NCI-H460 (cell line): Measurements from ENCODE around the gene ELMOD2. TPM values are rescaled to one million over a fixed set of nuclear protein-coding genes. Genes with fewer than 3 reads are reported as not detected.
A peak's percentile ranks its signal among the peaks of the same experiment; 100 is the strongest.

ENCODE experiments used
- DNase-seq: peaks from one replicate; pipeline ENCODE4 v3.0.0-alpha.2; 2016; ENCODE audit warnings: low read depth; ENCODE audit errors: extremely low read depth
- small RNA-seq, 2 experiments: library from RNA; depleted of rRNA; stranded (forward); fragments of <200 nt; gene quantifications; one replicate each; pipeline ENCODE3, GENCODE V24; 2014
- total RNA-seq: library from RNA; depleted of rRNA; stranded (reverse); fragments of >200 nt; shearing (Covaris generic); gene quantifications from 2 replicates; pipeline ENCODE4 v1.2.3, GENCODE V29; 2014; rRNA removed

Gene ELMOD2
- total RNA-seq, 1 experiment from 2014 or later: 27.0 TPM

DNA sequence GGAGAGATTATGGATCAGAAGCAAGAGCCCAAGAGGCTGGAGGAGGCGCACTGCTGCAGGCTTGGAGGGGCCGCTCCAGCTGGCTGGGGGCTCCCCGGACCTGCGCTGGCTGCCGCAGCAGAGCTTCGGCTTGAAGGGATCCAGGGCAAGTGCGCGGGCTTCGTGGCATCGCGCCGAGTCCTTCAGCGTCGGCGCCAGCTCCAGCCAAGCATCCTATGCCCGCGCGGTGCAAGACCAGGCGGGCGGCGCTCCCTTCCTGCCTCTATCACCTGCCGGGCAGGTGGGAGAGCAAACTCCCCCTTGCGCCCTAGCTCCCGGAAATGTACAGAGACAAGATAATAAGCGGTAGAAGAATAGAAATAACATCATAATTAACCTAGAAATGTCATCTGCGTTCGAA, 55.3 kb downstream of the ELMOD2 start:
- DNase-seq: no peak

DNA sequence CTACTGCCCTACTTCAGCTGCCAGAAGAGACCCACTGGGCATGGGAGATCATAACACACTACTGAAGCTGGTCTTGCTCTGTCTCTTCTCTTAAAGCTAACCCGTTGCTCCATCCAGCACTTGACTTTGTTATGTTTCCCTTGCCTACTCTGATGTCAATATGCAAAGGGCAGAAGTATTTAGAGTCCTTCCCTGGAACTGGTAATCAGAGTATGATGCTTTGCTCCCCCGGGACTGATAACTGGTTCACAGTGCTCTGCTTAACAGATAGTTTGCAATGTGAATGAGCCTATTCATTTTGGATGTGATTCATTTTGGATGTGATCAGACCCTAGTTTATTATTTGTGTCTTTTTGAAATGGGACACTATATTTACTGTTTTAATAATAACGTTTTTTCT, 57.1 kb downstream of the ELMOD2 start:
- no peak for DNase-seq

DNA sequence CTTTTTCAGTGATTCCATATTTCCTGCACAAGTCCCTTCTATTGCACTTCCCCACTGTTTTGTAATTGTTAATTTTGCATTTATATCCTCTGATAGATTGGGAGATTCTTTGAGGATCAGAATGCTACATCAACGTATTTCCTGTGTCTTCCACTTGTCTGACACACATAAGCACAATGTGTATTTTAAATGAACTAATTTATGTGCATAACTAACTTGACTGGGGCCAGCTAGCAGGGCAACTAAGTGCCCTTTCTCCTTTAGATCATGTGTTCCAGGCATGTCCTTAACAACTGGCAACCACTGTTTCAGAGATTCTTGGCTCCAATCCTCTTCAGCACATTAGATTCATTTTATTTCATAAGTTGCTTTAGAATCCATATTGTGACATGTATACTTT, 60.5 kb downstream of the ELMOD2 start:
- DNase-seq: no peak

DNA sequence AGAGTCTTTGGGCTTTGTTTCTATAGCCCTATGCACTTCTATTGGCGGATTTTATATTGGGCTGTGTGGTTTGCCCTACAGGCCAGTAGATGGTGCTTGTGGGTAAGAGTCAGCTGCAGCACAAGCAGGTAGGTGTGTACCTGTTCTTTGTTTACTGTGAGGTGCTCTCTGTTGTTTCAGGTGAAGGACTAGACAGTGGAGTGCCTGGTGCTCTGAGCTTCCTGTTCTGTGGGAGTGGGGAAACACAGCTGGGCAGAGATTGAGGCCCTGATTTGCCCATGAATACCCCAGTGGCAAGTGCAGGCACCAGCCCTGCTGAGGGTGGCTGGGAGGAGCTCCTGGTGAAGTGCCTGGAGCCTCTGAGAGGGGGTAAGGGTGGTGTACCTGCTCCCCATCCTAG, 71.1 kb downstream of the ELMOD2 start:
- DNase-seq: peak; percentile 18

DNA sequence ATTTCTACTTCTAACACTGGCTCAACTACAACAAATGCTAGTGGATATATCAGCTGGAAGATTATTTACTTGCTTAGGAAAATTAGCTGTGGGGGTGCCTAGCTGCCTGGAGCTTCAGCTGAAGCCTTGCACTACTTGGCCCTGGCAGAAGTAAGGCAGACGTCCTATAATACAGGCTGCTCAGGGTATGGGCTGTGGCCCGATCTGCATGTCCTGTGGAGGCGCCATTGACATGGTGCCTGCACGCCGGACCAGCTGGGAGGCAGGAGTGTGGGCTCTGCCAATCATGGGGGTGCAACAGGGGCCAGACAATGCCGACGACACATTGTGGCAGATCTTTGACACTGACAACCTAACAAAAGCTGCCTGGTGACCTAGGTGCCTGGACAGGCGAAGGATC, 76.4 kb downstream of the ELMOD2 start:
- DNase-seq: no peak

DNA sequence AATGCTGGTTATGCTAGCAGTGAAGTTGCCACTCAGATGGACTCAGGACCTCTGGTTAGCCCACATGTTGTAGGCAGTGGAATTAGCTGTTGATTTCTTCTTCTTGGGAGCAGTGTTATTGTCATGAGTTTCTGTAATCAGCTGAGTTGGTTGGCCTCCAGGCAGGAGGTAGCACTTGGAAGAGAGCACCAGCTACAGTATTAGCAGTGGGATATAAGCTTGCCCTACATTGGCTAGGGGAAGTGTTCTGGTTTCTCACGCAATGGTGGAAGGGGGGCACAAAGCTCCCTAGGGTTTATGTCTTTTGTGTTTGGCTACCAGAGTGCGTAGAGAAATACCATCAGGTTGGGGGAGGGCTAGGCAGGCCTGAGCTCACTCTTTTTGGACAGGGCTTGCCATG, 78.7 kb downstream of the ELMOD2 start:
- no peak for DNase-seq

DNA sequence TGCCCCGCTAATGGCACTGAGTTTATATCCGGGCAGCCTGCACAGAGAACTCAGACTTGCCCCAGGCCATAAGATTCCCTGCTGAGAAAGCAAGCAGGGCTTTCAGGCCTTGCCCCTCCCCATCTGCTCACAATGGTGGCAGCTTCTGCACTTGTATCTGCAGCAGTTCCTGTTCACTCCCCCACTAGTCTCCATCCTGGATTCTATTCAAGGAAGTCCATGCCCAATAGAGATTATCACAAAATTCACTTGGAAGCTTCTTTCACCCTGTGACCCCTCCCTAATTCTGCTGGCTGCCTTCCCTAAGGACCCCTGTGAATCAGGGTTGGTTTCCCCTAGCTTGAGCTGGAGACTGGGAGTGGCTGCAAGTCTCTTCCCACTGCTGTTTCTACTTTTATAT, 79.3 kb downstream of the ELMOD2 start:
- no peak for DNase-seq

Small RNA genes lying within 50 kb of the gene (small RNA-seq; reads per million reads assigned to genes)
- 0 reads per million in 2 experiments for gene AC108019.1
- gene RN7SL152P: 0 reads per million in 2 experiments

Other genes with a start within 250 kb of the ELMOD2 start
- gene SCOC, start 150.5 kb upstream of the ELMOD2 start, total RNA-seq: 70.0 and 73.1 TPM in 2 replicates
- gene CLGN, start 96.5 kb upstream of the ELMOD2 start, total RNA-seq: 69.0 and 74.9 TPM in 2 replicates
- not detected in 2 replicates for gene MGAT4D, start 25.9 kb upstream of the ELMOD2 start, total RNA-seq
- gene UCP1, start 44.8 kb downstream of the ELMOD2 start, total RNA-seq: not detected in 2 replicates
- gene TBC1D9, start 232.2 kb downstream of the ELMOD2 start, total RNA-seq: 7.0 and 7.5 TPM in 2 replicates